ENCODE data around the gene DNM3.

DNM3 gene

GRCh38 chr1:172383536-172383935 lies 542.2 kb downstream of the DNM3 start:
- TF ChIP-seq TEAD4 (IDR thresholded peaks at IDR 0.05) (peak; percentile 41; the same call in 1 of the 2 replicates), REST (IDR thresholded peaks at IDR 0.05; ENCODE audit: low read depth) (no peak)

GRCh38 chr1:172384656-172385055 lies 543.4 kb downstream of the DNM3 start:
- TF ChIP-seq RAD21 (IDR thresholded peaks at IDR 0.05; ENCODE audit: low read depth) (no peak), NFIC (IDR thresholded peaks at IDR 0.05) (no peak), CEBPB (IDR thresholded peaks at IDR 0.05) (no peak), REST (IDR thresholded peaks at IDR 0.05; ENCODE audit: low read depth) (no peak), FOXM1 (IDR thresholded peaks at IDR 0.05; ENCODE audit: borderline replicate concordance, low read depth) (no peak), USF1 (IDR thresholded peaks at IDR 0.05) (no peak)

- TF ChIP-seq CREB1 (IDR thresholded peaks at IDR 0.05; ENCODE audit: low read depth): no peak
Observed at GRCh38 chr1:172386046-172386445, 544.7 kb downstream of the DNM3 start.

GRCh38 chr1:172388490-172388889 lies 547.2 kb downstream of the DNM3 start:
- TF ChIP-seq TAF1 (IDR thresholded peaks at IDR 0.05; ENCODE audit: low read depth) (no peak), EP300 (IDR thresholded peaks at IDR 0.05; ENCODE audit: borderline replicate concordance) (no peak), MAX (IDR thresholded peaks at IDR 0.05) (no peak), USF1 (IDR thresholded peaks at IDR 0.05) (no peak), FOXM1 (IDR thresholded peaks at IDR 0.05; ENCODE audit: borderline replicate concordance, low read depth) (no peak), NFIC (IDR thresholded peaks at IDR 0.05) (no peak), CEBPB (IDR thresholded peaks at IDR 0.05) (no peak), TEAD4 (IDR thresholded peaks at IDR 0.05) (no peak), YY1 (IDR thresholded peaks at IDR 0.05; ENCODE audit: low read depth) (no peak), REST (IDR thresholded peaks at IDR 0.05; ENCODE audit: low read depth) (no peak), RAD21 (IDR thresholded peaks at IDR 0.05; ENCODE audit: low read depth) (no peak)

- TF ChIP-seq CREB1 (IDR thresholded peaks at IDR 0.05; ENCODE audit: low read depth) (no peak), EP300 (IDR thresholded peaks at IDR 0.05; ENCODE audit: borderline replicate concordance) (no peak), NFIC (IDR thresholded peaks at IDR 0.05) (no peak), RAD21 (IDR thresholded peaks at IDR 0.05; ENCODE audit: low read depth) (no peak), ZBTB7A (IDR thresholded peaks at IDR 0.05; ENCODE audit: low read depth) (no peak), TCF12 (IDR thresholded peaks at IDR 0.05; ENCODE audit: low read depth) (no peak), TAF1 (IDR thresholded peaks at IDR 0.05; ENCODE audit: low read depth) (no peak), CEBPB (IDR thresholded peaks at IDR 0.05) (no peak), EGR1 (IDR thresholded peaks at IDR 0.05) (no peak), TEAD4 (IDR thresholded peaks at IDR 0.05) (no peak), YY1 (IDR thresholded peaks at IDR 0.05; ENCODE audit: low read depth) (no peak), USF1 (IDR thresholded peaks at IDR 0.05) (no peak), FOXM1 (IDR thresholded peaks at IDR 0.05; ENCODE audit: borderline replicate concordance, low read depth) (no peak), REST (IDR thresholded peaks at IDR 0.05; ENCODE audit: low read depth) (no peak), MAX (IDR thresholded peaks at IDR 0.05) (no peak)
Observed at GRCh38 chr1:172390301-172390682, 549.0 kb downstream of the DNM3 start.
